NCI-H128 (cell line): ENCODE data around the gene XCL2.
"Not testable (repeated sequence)": the region's sequence is repeated elsewhere in the genome, so short reads cannot be mapped to it uniquely, and the experiment has no call there.

Experiments
- DNase-seq: peaks from one replicate; lab custom pipeline; 2025; ENCODE audit not compliant: unreplicated experiment; lab: John Stamatoyannopoulos, UW

Gene XCL2

DNA sequence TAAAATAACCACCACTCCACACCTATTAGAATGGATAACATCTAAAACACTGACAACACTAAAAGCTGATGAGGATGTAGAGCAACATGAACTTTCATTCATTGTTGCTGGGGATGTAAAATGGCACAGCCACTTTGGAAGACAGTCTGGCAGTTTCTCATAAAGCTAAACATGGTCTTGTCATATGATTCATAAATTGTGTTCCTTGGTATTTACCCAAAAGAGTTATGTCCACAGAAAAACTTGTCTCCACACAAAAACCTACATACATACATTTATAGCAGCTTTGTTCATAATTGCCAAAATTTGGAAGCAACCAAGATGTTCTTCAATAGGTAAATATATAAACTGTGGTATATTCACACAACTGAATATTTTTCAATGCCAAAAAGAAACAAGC is 16.6 kb upstream of the XCL2 start:
- no peak for DNase-seq

DNA sequence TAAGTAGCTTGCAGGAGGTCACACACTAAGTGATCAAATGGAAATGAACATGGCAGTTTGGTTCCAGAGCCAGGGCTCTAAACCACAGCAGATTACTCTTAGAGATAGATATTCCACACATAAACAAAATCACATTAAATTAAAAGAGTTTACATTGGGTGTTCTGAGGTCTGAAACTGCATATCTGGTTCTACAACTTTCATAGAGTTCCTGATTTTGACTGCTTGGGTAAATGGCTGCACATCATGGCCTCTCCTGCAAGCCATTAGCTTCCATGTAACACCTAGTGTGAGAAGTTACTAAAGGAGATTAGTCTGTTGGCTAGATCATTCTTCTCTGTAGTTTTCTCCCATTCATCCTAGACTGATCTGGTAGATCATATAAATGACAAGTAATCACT is 12.8 kb upstream of the XCL2 start:
- DNase-seq: no peak

DNA sequence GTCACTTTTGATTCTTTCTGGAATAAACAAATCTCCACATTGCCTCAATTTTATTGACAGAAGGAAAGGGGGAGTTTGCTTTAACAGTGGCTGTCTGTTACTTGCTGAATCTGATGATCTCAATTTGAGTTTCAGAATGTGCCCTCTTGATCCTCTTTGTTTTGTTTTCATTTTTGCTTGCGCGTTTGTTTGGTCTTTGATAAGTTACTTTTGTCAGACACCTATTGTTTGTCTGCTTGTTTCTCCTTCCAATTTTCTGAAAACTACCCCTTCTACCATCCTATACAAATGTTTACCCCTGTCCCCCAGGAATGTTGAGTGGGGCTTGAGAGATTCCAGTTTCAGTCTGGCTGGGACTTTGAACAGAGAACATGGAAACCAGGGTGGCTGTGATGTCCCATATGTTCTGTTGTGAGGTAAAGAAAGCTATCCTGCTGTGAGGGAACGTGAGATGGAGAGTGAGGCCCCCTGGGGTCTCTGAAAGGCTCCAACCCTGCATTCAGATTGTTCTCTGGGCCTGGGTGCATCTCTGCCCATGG is 11.8 kb upstream of the XCL2 start:
- no peak for DNase-seq

DNA sequence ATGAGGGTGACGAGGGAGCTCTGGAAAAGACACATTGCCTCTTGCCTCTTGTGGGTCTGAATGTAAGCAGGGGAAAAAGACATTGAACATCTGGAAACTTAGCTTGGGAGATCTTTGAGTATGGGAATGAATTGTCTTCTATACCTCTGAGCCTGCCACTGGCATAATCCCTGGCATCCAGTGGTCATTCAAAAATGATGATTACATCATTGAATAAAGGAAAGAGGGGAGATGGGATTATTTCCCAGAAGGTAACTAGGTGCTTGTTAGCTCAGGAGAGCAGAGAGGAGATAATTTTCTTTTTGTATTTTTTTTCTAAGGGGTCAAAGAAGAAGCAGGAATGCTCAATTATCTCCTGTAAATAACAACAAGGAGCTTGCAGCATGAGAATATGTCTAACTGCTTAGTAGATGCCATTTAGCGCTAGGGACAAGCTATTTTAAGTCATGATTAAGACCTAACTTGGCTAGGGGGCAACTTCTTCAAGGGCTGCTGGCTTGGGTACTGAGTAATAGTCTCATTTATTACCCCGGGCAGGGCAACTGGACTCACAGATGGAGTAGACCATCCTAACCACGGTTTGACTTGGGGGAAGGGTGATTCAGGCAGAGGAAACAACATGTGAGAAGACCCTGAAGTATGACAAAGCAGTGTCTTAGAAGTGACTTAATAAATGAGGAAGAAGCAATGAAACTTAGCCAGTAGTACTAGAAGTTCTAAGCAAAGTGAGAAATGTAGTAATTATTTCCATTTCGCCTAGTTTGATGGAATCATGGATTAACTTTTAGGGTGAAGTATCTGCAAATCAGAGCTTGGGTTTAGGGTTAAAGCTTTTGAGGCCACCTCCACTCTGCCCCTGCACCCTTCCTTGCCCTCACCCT is 11.0 kb upstream of the XCL2 start:
- DNase-seq: no peak

DNA sequence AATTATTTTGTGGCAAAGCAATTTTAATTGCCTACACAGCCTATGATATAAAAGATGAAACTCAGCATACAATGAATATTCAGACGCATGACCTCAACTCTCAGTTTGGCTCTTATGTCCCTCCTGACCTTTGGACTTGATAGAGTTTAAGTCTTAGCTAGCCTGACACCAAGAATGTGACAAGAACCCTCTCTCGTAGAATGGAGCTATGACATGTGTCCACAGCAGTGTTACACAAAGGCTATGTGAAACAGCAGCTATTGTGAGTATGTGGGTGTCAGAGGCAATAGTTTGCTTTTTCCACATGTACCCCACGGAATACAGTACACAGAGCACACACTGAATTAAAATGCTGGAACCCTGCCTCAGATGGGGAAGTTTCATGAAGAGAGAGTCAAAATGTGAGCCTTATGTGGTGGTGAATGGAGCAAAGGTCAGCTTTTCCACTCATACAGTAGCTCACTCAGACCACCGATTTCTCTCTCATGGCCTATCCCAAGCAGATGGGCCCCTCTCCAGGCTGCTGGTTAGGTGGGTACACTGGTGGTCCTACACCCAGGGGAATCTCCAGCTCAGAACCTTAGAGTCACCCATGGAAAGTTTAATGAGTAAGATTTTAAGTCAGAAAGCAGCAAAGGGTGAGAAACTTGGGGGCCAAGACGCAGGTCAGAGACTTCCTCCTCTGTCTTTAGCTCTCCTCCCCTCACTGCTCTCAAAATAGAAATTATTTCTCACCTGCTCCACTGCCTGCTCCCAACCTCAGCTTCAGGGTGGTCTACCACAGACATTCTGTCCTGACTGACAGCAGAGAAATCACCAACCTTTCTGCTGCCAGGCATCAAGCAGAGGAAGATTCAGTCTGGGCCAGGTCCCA is 10.1 kb upstream of the XCL2 start:
- no peak for DNase-seq

GRCh38 chr1:168552961-168553360 is 9.2 kb upstream of the XCL2 start:
- no peak for DNase-seq

- DNase-seq: no peak
Measured at GRCh38 chr1:168551688-168552087, 7.9 kb upstream of the XCL2 start.

- no peak for DNase-seq
Measured at GRCh38 chr1:168550971-168551370, 7.2 kb upstream of the XCL2 start.

- not testable (repeated sequence) for DNase-seq
Measured at GRCh38 chr1:168546553-168546895, 2.7 kb upstream of the XCL2 start.

DNA sequence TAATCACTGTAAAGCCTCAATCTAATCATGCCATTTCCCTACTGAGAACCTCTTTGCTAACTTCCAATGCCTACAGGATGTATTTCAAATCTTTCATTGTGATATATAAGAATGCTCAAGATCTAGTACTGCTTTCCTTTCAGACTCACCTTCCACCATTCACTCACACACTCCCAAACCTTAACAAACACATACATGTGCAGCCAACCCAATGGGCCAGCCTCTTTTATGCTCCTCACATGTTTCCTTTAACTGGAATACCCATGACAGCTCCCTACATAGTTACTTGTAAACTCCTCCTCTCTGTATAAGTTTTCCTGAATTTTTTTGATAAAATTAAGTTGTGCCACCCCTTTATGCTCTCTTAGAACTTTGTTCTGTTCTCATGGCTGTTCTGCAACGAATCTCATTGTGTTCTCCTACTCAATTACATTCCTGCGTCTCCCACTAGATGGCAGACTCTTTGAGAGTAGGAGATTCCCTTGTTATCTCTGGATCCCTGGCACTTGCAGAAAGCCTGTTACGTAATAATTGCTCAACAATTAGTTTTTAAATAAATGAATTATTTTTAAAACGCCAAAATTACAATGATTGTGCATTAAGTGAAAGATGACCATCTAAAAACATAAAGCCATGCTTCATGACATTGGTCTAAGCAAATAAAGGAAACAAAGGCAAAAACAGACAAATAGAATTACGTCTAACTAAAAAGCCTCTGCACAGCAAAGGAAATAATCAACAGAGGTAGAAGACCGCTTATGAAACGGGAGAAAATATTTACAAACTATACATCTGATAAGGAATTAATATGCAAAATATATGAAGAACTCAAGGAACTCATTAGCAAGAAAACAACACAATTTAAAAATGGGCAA is 2.1 kb upstream of the XCL2 start:
- not testable (repeated sequence) for DNase-seq

- DNase-seq: not testable (repeated sequence)
Measured at GRCh38 chr1:168542978-168543377, 819 bp downstream of the XCL2 start.

DNA sequence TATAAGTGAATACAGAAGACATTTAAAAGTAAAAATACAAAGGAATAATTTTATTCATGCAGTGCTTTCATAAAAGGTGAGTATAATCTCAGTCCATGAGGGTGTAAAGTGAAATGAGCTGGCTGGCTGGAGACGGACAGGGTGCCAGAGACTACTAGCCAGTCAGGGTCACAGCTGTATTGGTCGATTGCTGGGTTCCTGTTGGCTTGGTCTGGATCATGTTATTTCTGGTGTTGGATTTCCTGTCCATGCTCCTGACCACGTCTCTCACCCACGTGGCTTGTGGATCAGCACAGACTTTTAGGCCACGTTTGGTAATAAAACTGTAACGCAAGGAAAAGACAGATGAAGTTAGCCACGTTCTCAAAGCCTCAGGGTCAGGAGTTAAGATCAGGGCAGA is 3.0 kb downstream of the XCL2 start:
- DNase-seq: not testable (repeated sequence)

DNA sequence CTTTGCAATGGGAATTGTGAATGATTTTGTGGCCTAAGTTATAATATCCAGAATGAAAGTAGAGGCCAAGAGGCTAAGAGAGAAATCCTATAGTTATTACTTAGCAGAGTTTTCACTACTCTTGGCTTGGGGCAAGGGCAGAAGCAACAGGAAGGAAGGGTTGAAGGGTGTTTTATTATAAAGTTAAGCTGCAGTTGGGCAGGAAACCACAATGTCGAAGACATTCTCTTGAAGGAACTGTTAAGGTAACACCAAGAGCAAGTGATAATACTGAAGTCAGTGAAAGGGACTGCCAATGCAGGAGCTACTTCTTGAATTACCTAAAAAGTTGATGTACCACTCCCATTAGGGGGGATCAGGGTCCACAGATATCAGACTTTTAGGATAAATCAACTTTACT is 8.3 kb downstream of the XCL2 start:
- no peak for DNase-seq

- DNase-seq: no peak
Measured at GRCh38 chr1:168531615-168532345, 12.0 kb downstream of the XCL2 start.

- DNase-seq: no peak
Measured at GRCh38 chr1:168529518-168529917, 14.3 kb downstream of the XCL2 start.

GRCh38 chr1:168521401-168522000 is 22.3 kb downstream of the XCL2 start:
- DNase-seq: no peak

DNA sequence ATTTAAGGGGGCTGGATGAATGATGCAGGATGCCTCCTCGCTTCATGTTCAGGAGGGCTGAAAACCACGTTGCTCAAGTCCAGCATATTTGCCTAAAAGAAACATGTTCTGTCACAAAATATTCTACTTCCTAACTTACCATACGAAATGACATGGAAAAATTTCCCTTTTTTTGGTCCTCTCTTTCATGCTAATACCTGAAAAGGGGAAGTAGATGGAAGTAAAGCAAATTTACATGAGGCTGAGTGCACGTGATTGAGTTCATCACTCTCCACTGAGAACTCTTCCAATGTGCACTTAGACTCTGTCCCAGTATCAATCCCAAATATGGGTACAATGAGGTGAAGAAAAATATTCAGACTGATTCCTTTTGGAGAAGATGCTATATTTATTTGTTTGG is 23.0 kb downstream of the XCL2 start:
- DNase-seq: no peak

GRCh38 chr1:168520052-168520751 is 23.6 kb downstream of the XCL2 start:
- no peak for DNase-seq

- no peak for DNase-seq
Measured at GRCh38 chr1:168518813-168519212, 25.0 kb downstream of the XCL2 start.
